ENCODE results near the gene GPC6.
"Not testable (repeated sequence)": the region's sequence is repeated elsewhere in the genome, so short reads cannot be mapped to it uniquely, and the experiment has no call there.

Gene GPC6

DNA sequence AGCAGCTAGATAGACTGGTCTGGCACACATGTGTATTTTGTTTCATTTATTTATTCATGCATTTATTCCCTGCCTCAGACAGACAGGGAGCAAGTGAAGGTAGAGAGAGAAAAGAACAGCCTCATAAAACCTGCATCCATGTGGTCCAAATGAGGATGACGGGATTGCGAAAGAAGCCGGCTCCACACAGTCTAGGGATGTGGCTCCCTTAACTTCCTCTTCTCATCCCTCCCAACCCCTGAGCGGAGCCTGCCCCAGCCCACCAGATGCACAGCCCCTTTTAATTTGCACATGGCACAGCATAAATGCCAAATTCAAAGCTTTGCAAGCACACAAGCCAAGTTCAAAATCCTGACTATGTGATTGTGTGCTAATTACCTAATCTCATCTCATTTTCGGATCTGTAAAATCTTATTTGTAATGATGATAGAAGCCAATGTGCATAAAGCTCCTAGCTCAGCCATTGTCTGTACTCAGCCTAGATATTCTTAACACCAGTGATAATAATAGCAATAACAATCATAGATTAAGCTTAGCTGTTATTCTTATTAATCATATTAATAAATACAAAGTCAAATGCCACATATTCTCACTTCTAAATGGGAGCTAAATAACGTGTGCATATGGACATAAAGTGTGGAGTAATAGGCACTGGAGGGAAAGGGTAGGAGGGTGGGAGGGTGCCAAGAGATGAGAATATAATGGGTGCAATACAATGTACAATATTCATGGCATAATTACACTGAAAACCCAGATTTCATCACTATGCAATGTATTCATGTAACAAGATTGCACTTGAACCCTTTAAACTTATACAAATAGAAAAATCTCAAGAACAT is 1096.5 kb downstream of the GPC6 start:
- DNase-seq = no peak

DNA sequence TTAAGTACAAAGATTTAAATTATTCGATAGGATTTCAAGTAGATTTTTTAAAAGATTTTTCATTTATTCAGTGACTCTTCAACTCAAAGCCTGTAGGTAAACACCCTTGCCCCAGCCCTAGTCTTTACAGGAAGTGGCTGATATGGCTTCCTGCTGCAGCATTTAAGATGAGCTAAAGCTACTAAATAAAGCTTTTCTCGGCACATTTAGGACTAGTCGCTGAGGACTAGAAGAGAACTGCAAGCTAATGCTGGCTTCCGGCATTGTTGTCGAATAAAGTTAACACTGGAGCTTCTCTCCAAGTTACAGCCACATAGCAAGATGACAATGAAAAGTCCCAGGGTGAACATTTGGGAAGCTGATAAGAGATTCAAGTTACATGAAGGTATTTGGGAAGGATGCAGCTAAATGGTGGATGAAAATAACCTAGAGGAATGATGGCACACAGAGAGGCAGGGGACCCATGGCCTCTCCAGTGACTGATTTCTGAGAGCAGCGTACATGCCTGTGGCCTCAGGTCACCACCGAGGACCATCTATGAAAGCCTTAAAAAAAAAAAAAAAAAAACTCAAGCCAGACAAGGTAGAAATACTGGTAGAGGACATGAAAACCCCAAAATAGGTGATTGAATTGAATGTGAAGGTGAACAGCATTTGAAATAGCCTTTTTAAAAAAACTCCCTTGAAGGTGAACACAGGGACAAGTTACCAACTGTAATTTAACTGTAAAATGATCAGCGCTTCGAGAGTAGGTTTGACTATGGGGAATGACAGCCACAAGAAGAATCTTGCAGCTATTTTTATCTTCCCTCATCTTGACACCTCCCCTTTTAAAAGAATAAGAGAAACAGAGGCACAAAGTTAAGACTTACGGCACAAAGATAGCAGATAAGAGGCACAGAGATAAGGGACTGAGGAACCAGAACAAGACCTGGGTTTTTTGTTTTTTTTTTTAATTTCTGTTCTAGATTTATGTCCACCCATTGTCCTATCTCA is 1097.5 kb downstream of the GPC6 start:
- no peak for DNase-seq

DNA sequence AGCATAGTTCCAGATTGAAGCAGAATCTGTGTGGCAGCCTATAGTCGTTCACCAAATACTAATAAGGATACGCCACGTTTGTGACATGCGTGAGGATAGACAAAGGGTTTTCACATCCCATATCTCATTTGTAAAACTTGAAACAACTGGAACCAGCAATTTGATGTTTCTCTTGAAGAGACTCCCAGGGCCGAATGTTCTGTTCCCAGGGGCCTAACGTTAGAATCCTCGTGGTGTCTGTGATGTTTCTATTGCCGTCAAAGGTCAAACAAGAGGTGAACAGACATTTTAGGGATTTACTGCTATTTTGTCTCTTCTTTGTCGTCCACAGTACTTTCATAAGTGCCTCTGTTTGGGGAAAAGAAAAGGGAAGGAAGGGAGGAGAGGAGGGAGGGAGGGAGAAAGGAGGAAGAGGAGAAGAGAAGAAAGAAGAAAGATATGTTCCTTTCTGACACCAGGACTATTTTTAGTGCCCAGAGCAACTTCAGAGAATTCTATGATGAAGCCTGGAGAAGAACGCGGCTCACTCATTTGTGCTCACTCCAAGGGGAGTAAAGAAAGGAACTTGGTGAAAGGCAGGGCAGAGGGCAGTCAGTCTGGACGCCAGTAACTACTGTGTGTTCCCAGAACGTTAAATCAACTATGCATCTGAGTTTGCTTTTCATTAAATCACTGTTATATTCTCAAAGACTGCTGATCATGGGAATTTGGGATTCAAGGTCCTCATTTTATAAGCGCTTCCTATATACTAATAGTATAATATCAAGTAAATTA is 1098.3 kb downstream of the GPC6 start:
- DNase-seq = no peak

DNA sequence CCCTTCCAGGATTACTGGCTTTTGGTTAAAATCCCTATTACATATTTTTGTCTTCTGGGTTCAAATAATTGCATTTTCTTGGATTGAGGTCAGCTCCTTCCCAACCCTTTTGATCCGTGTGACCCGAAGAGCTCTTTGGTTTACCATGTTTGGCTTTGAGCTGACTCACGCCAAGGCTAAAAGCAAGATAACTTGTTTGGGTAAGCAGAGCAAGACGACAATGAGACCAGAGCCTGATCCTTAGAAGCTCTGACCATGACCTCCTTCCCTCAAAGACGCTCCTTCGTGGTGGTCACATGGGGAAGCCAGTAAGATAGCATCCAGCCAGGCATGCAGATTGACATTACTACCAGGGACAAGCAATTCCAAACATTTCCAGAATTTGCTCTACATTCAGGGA is 1099.0 kb downstream of the GPC6 start:
- DNase-seq = no peak

DNA sequence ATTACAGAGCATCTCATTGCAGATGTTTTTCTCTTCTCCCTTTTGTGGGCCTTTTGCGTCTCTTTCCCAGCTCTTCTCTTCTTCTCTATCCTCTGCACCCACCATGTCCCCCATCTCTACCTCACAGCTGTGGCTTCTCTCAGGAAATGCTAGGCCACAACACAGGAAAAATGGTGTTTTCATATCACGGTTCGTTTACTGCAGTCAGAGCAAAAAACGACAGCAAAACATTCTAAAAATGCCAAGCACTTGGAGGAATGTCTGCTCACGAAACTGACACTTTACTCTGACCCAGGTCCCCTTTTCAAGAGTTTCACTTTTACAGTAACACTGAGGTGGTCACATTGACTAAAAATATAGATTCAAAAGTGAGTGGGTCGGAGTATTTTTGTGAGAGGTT is 1100.7 kb downstream of the GPC6 start:
- DNase-seq = no peak

DNA sequence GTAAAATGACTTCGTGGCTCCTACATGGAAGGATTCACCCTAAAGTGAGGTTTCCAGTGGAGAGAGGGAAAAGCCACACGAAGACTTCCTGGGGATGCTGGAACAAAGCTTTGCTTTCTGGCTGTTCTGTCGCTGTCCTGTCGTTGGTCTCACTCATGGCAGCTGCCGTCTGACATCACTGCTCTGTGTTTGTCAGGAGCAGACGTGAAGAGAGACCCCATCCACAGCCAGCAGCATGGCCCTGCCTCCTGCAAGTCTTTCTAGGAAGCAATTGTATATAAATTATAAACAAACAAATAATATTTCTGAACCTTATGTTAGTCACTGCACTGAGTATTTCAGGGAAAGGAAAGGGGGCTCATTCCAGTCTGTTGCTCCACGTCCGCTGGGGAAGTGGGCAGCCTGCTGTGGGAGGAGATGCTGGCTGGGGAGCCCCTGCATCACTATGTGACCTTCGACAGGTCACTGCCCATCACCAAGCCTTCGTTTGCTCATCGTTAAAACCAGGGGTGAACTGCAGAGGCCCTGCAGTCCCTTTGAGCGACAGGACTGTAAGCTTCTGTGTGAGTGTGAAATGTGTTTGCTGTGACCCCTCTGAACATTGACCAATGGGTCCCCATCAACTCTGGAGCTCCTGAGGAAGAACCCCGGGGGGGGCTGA is 1101.9 kb downstream of the GPC6 start:
- DNase-seq = no peak

DNA sequence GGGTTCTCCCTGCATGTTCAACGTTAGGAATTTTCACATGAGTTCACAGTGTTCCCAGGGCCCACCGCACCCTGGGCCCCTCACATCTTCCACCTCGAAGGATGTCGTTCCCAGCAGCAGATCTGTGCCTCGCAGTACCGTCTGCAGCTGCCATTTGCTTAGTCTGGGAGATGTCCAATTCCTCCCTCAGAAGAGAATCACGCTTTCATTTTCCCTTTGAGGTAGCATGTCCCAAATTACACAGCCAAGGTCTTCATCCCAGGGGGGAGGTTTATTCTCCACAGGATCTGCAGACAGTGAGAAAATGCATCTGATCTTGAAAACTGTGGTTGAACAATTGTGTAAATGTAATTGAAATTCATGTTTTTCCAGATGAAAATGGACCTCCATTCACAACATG is 1102.7 kb downstream of the GPC6 start:
- DNase-seq = no peak

DNA sequence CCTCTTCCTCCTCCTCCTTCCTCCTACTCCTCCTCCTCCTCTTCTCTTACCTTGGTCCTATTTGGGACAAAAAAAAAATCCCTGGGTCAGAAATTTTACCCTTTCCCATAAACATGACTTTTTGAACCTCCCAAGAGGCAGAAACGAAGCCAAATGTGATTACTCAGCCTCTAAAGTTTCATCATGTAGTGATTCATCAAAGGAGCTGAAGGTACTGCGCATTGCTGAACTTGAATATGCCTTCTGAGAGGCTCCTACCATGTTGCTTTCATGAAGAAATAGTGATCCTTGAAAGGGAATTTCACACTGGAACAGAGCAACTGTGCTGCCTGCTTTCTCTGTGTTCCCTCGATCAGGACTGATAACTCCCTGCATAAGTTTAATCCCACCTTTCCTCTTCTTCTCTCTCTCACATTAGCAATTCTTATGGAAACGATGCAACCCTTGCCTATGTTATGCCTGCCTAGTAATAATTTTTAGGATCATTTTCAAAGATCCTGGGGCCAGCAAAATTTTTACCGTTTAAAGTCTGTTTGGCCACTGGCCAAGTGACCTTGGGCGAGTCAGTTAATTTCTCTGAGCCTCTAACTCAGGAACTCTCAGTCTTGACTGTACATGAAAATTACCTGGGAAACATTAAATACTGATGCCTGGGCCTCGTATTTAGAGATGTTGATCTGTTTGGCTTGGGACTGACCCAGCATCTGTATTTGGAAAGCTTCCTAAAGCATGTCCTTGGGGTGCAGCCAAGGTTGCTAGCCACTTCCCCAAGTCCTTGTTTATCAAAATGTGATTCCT is 1103.3 kb downstream of the GPC6 start:
- no peak for DNase-seq

DNA sequence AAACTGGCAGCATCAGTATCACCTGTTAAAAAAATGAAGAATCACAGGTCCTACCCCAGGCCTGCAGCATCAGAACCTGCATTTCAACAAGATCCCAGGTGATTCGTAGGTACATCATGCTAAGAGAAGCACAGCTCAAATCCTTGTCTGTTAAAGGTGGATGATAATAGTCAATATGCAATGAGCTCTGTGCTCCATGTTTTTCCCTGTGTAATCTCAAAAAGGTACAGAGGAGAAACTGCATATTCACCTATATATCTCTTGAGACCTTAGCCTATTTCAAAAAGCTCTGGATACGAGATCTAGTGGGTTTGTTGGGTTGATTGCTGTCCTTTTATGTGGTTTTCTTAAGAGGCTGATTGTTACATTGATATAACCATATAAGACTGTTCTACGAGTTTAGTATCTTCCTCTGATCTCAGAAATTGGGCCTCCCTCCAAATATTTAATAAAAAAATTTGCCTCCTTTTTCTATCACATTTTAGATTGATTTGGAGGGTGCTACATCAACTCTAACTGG is 1104.0 kb downstream of the GPC6 start:
- no peak for DNase-seq

DNA sequence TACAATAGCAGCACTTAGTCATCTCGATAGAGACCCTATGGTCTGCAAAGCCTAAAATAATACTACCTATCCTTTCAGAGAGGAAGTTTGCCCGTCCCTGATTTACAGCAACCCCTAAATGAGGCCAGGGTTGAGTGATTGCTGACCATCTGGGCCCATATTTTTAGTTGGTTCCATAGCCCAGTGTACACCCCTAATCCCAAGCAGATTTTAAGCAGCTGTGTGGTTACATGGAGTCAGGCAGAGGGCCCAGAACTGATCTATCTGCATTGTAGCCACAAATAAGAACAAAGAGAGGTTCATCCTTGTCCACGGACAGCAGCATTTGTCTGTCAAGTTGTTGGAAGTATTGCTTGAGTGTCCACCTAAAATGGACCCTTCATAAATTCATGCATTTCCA is 1104.7 kb downstream of the GPC6 start:
- no peak for DNase-seq

DNA sequence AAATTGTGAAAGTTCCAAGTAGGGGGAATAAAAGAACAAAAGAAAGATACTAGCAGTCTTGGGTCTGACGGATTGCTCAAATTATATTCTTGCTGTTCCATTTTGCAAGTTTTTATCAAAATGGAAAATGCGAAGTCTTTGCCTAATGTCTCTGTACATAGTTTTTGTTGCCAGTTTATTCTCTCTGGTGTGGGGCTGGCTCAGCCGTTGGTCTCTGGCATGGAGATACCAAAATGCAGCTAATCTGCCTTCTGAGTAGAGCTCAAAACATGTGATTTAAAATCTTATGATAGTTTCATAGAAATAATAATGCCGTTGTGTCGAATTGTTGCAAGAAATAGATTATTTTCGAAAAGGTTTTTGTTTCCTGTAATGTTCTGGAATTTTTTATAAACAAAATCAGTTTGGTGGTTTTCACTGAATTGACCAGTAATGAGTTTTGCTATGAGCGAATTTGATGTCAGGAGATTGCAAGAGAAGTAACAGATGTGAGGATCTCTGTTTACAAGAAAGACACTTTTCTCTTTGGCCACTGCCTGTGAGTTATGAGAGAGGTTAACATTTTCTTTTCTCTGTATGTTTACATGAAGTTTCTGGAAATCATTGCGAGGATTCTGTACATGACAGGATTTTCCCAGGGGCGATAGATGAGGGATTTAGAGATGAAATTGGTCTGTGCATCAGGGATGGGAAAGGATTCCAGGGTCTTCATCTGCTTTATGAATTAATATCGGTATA is 1105.9 kb downstream of the GPC6 start:
- DNase-seq = no peak

DNA sequence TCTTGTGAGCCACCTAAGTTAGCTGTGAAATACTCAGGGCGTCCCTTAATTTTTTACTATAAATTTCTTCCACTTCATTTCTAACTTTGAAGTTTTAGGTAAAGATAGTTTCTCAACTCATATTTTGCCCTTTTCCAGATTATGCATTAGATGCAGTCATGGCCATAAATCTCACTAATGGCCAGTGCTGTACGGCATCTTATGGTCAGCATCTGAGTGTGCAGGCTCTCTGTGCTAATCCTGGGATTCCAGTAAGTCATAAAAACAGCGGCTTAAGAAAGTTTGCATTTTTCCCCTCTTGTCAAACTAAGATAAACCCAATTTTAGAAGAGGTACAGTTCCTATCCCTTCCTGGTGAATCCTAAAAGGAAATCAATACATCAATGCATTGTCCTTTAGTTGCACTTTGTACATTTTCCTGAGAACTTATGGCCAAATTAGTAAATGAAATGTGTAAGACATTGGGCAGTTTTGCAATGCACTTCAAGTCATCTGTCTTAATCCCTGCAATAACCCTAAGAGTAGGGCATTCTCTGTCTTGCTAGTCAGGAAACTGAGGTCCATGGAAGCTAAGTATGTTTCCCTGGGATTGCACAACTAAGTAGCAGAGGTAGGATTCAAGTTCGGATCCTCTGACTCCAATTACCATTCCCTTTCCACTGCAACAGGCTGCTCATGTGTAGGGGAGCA is 1106.7 kb downstream of the GPC6 start:
- DNase-seq = no peak

DNA sequence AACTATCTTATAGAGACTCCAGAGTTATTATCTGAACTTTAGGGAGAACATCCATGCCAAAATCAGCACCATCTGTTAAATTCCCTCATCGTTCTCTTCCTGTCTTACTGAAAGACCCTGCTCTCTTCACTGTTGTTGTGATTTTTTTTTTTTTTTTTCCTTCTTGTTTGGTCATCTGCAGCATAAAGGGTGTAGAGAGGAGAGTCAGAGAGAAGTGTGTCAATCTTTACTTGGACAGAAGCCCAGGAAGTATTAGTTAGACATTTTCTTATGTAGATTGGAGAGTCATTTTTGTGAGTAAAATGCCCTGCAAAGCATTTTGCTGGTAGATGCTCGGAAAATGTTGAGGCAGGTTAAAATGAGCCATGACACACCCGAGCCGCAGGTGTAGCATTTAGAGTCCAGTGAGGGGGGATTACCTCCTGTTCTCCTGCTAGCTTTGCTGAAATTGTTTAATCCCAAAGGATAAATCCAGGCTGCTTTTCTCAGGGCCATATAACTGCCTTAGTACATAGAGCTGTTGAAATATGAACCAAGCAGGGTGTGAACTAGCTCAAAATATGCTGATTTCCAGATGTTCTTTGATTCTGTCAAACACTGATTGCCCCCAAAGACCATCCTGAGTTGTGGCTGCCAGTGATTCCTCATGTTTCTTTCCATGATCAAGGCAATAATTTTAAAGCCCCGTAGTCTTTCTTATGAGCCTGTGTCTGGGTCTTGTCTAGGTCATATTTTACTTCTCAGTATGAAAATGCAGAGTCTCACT is 1109.3 kb downstream of the GPC6 start:
- no peak for DNase-seq

DNA sequence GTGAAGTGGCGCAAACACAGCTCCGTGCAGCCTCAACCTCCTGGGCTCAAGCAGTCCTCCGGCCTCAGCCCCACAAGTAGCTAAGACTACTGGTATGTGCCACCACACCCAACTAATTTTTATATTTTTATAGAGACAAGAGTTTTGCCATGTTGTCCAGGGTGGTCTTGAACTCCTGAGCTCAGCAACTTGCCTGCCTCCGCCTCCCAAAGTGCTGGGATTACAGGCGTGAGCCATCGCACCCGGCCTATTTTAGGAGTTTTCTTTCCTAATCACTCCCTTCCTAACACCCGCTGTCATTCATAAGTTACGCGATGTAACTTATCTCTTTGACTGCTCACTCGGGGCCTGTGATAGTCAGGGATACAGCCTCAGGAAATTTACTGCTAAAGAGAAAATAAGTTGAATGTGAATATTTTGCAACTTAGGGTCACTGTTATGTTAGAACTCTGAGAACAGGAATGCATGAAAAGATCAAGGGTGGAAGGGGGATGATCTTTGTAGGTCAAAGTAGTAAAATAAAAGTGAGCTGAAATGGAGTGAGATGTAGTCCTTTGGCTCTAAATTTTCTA is 1112.6 kb downstream of the GPC6 start:
- no peak for DNase-seq

DNA sequence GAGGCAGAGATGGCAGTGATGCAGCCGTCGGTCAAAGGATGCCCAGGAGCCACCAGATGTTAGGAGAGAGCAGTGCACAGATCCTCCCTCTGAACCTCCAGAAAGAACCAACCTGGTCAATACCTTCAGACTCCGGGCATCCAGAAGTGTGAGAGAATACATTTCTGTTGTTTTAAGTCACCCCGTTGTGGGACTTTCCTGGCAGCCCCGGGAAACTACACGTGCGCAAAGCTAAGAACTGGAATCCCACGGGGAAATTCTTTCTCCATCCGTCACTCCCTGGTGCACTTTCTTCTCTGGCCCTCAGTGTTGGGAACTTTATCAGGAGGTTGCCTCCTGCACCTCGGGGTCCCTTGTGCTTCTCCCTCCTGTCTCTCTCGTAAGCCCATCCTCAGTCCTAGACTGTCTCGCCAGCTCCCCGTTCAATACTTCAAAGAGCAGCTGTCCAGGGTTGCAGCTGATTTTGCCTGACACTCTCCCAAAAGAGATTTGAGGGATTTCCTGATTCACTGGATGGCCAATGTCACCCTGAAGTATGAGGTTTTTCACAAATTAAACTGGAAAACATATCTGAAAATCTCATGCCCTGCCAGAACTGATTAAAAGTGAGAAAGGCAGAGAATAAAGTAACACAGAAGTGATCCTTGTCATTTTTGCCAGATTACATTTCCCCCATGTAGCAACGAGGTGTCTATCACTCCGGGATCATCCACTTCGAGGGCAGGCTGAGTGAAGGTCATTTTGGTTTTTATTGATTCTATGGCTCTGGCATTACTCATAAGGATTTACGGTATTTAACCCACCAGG is 1116.0 kb downstream of the GPC6 start:
- no peak for DNase-seq

DNA sequence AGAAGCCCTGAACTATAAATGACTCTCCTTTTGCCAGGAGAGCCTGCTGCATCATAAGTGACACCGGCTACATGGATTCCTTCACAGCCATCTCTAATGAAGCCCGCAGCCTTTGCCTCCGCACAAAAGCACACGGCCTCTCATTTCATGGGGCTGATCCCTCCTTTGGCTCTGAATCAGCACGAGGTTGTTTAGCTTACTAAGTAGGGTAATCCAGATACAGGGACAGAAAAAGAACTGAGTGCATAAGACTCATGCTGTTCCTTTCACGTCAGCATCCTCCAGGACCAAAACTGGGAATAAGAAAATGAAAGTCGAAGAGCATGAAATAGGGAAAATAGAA is 1116.6 kb downstream of the GPC6 start:
- no peak for DNase-seq

DNA sequence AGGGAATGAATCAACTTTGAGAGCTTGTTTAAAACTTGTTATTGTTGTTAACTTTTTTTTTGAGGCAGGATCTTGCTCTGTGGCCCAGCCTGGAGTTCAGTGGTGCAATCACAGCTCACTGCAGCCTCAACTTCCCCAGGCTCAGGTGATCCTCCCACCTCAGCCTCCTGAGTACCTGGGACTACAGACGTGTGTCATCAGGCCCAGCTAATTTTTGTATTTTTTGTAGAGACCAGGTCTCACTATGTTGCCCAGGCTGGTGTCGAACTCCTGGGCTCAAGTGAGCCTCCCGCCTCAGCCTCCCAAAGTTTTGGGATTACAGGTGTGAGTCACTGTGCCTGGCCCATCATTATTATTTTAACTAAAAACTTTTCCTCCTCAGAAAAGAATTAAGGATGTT is 1117.1 kb downstream of the GPC6 start:
- not testable (repeated sequence) for DNase-seq

All from AML-193 (cell line).